GM18517 (cell line): ENCODE results near the gene TPM3.
"Not testable (repeated sequence)": the region's sequence is repeated elsewhere in the genome, so short reads cannot be mapped to it uniquely, and the experiment has no call there.

ENCODE experiments used
- ATAC-seq: cut with Tn5 transposase; IDR thresholded peaks from one replicate; pipeline ENCODE4 v1.9.1; 2021; ENCODE audit warnings: mild to moderate bottlenecking, moderate library complexity; ENCODE audit not compliant: unreplicated experiment

Gene TPM3

GRCh38 chr1:154191990-154192461, at the start of gene TPM3:
Gene TPM3, minus strand, starts transcription at chr1:154192100. Its CDS starts 82 bp downstream, at chr1:154192018.
- ATAC-seq = no peak

- ATAC-seq = no peak
These were observed 48.5 kb upstream of the TPM3 start for GRCh38 chr1:154240294-154240833.

- no peak for ATAC-seq
These were observed 47.6 kb upstream of the TPM3 start for GRCh38 chr1:154239491-154239890.

- no peak for ATAC-seq
These were observed 46.1 kb upstream of the TPM3 start for GRCh38 chr1:154237880-154238506.

- ATAC-seq = no peak
These were observed 45.5 kb upstream of the TPM3 start for GRCh38 chr1:154237435-154237834.

- no peak for ATAC-seq
These were observed 45.0 kb upstream of the TPM3 start for GRCh38 chr1:154236855-154237254.

- not testable (repeated sequence) for ATAC-seq
These were observed 41.2 kb upstream of the TPM3 start for GRCh38 chr1:154233127-154233526.

- ATAC-seq = not testable (repeated sequence)
These were observed 39.2 kb upstream of the TPM3 start for GRCh38 chr1:154231112-154231511.

GRCh38 chr1:154225370-154225769, 33.5 kb upstream of the TPM3 start:
- ATAC-seq = no peak

- ATAC-seq = no peak
These were observed 31.7 kb upstream of the TPM3 start for GRCh38 chr1:154223621-154224020.

- no peak for ATAC-seq
These were observed 31.0 kb upstream of the TPM3 start for GRCh38 chr1:154222918-154223317.

- ATAC-seq = no peak
These were observed 30.6 kb upstream of the TPM3 start for GRCh38 chr1:154222518-154222917.

GRCh38 chr1:154221278-154222001, 29.5 kb upstream of the TPM3 start:
- peak; percentile 14 for ATAC-seq

GRCh38 chr1:154220970-154221277, 29.0 kb upstream of the TPM3 start:
- ATAC-seq = no peak

- peak; percentile 87 for ATAC-seq
These were observed 28.4 kb upstream of the TPM3 start, which contains the start of gene UBAP2L for GRCh38 chr1:154220071-154220969. Gene UBAP2L, plus strand, starts transcription at chr1:154220955. Its CDS starts 4,169 bp downstream, at chr1:154225124.

- no peak for ATAC-seq
These were observed 27.6 kb upstream of the TPM3 start for GRCh38 chr1:154219541-154219940.

GRCh38 chr1:154218545-154218944, 26.6 kb upstream of the TPM3 start:
- no peak for ATAC-seq

GRCh38 chr1:154213274-154213673, 21.4 kb upstream of the TPM3 start:
- ATAC-seq = no peak

- no peak for ATAC-seq
These were observed 20.2 kb upstream of the TPM3 start for GRCh38 chr1:154212083-154212482.

GRCh38 chr1:154208677-154209388, 16.9 kb upstream of the TPM3 start:
- ATAC-seq = no peak

- no peak for ATAC-seq
These were observed 15.4 kb upstream of the TPM3 start for GRCh38 chr1:154207262-154207661.
